ENCODE data around the gene DHRSX. TPM values are rescaled to one million over a fixed set of nuclear protein-coding genes. Genes with fewer than 3 reads are reported as not detected.

Gene DHRSX
- total and polyA plus RNA-seq, 7 donors, result 5.6 to 19.3 (median 9.6) TPM

- no peak overlapping the region for H3K27ac ChIP-seq
- ATAC-seq (no peak), DNase-seq (no peak)
- 81 to 86% (median 85%) methylated on average over 11 to 14 of the region's 14 CpGs for WGBS, 3 donors
- H3K36me3 ChIP-seq (ENCODE audit: insufficient read depth in 1 of 2, low read depth in 1 of 2), result peaks cover 0 to 13% of the 10 kb centered on the region in 2 donors
- intact Hi-C loops (cut with DNase I), result loop anchor here in 1 of 2 donors (10.0 kb wide), 1 partner anchor 91 kb away; no protein-coding TSS in a partner anchor
- no peaks in the 10 kb centered on the region for H3K27me3 ChIP-seq (ENCODE audit: insufficient read depth in 3 of 3, low read length in 2 of 3)
- H3K4me3 ChIP-seq, result no peak overlapping the region
- H3K4me1 ChIP-seq, result peaks cover 14% of the 10 kb centered on the region
- TF ChIP-seq CTCF (IDR thresholded peaks at IDR 0.05), result no peak
- no peaks in the 10 kb centered on the region for H3K9me3 ChIP-seq
Observed at GRCh38 chrX:2495595-2495994, 5.2 kb downstream of the DHRSX start.

GRCh38 chrX:2492531-2493218 lies 8.1 kb downstream of the DHRSX start:
- ATAC-seq (no peak), DNase-seq (no peak)
- 87 to 90% (median 89%) methylated on average over 22 of the region's 22 CpGs for WGBS, 3 donors
- H3K36me3 ChIP-seq (ENCODE audit: insufficient read depth in 1 of 2, low read depth in 1 of 2), result peaks cover 0 to 41% of the 10 kb centered on the region in 2 donors
- no peak overlapping the region for H3K27ac ChIP-seq
- H3K9me3 ChIP-seq, result no peaks in the 10 kb centered on the region
- H3K4me3 ChIP-seq, result no peak overlapping the region
- no peak for TF ChIP-seq CTCF (IDR thresholded peaks at IDR 0.05)
- no peaks in the 10 kb centered on the region for H3K27me3 ChIP-seq (ENCODE audit: insufficient read depth in 3 of 3, low read length in 2 of 3)
- intact Hi-C loops (cut with DNase I), result loop anchor here in 1 of 2 donors (10.0 kb wide), 1 partner anchor 88 kb away; no protein-coding TSS in a partner anchor
- H3K4me1 ChIP-seq, result peaks cover 5% of the 10 kb centered on the region

- peaks cover 0 to 50% of the 10 kb centered on the region in 2 donors for H3K36me3 ChIP-seq (ENCODE audit: insufficient read depth in 1 of 2, low read depth in 1 of 2)
- no peaks in the 10 kb centered on the region for H3K9me3 ChIP-seq
Observed at GRCh38 chrX:2490634-2491033, 10.1 kb downstream of the DHRSX start.

GRCh38 chrX:2489446-2490445 lies 11.0 kb downstream of the DHRSX start:
- H3K36me3 ChIP-seq (ENCODE audit: insufficient read depth in 1 of 2, low read depth in 1 of 2), result peaks cover 0 to 50% of the 10 kb centered on the region in 2 donors
- 96 to 97% (median 97%) methylated on average over 65 of the region's 65 CpGs for WGBS, 3 donors
- no peak overlapping the region for H3K4me3 ChIP-seq
- ATAC-seq, result no peak
- TF ChIP-seq CTCF (IDR thresholded peaks at IDR 0.05), result no peak
- H3K4me1 ChIP-seq, result no peaks in the 10 kb centered on the region
- DNase-seq, result no peak
- intact Hi-C loops (cut with DNase I), result loop anchor here in 1 of 2 donors (10.0 kb wide), 1 partner anchor 85 kb away; no protein-coding TSS in a partner anchor
- no peaks in the 10 kb centered on the region for H3K27me3 ChIP-seq (ENCODE audit: insufficient read depth in 3 of 3, low read length in 2 of 3)
- no peaks in the 10 kb centered on the region for H3K9me3 ChIP-seq
- no peak overlapping the region for H3K27ac ChIP-seq

More at GRCh38 chrX:2490634-2491033, 10.1 kb downstream of the DHRSX start:
- WGBS, 3 donors, result 93 to 95% (median 94%) methylated on average over 22 of the region's 22 CpGs
- no peaks in the 10 kb centered on the region for H3K27me3 ChIP-seq (ENCODE audit: insufficient read depth in 3 of 3, low read length in 2 of 3)
- no peak for DNase-seq
- no peaks in the 10 kb centered on the region for H3K4me1 ChIP-seq
- ATAC-seq, result no peak
- intact Hi-C loops (cut with DNase I), result loop anchor here in 1 of 2 donors (10.0 kb wide), 1 partner anchor 86 kb away; no protein-coding TSS in a partner anchor
- no peak for TF ChIP-seq CTCF (IDR thresholded peaks at IDR 0.05)
- H3K27ac ChIP-seq, result no peak overlapping the region
- H3K4me3 ChIP-seq, result no peak overlapping the region

All from psoas muscle (tissue), 8 donors.